Trophoblast cell (in vitro differentiated cells and primary cell): ENCODE data around the gene EHD4.

Source experiments
- DNase-seq, 2 donors: peaks; one replicate each; pipeline ENCODE4 v3.0.0-alpha.2; 2016
- H2AFZ ChIP-seq: 2 replicates; pipeline ENCODE4 v1.6.1; 2013; ENCODE audit warnings: low read length, moderate library complexity, mild to moderate bottlenecking; ENCODE audit not compliant: insufficient read depth, poor library complexity
- H2AK5ac ChIP-seq: 2 replicates; pipeline ENCODE4 v1.6.1; 2013; ENCODE audit warnings: mild to moderate bottlenecking, low read length
- H2BK120ac ChIP-seq: 2 replicates; pipeline ENCODE4 v1.6.1; 2013; ENCODE audit warnings: low read length, mild to moderate bottlenecking, moderate library complexity; ENCODE audit not compliant: insufficient read depth, poor library complexity
- H2BK12ac ChIP-seq: 2 replicates; pipeline ENCODE4 v1.6.1; 2013; ENCODE audit warnings: mild to moderate bottlenecking, low read length, moderate library complexity
- H2BK5ac ChIP-seq: 2 replicates; pipeline ENCODE4 v1.6.1; 2013; ENCODE audit warnings: low read length, low read depth, moderate library complexity, mild to moderate bottlenecking; ENCODE audit not compliant: poor library complexity
- H3K14ac ChIP-seq: 2 replicates; pipeline ENCODE4 v1.6.1; 2013; ENCODE audit warnings: mild to moderate bottlenecking, low read length
- H3K18ac ChIP-seq: 2 replicates; pipeline ENCODE4 v1.6.1; 2013; ENCODE audit warnings: mild to moderate bottlenecking, low read length
- H3K23ac ChIP-seq: 2 replicates; pipeline ENCODE4 v1.6.1; 2013; ENCODE audit warnings: low read length
- H3K27ac ChIP-seq: 2 replicates; pipeline ENCODE4 v1.5.1; 2013; ENCODE audit warnings: low read depth, mild to moderate bottlenecking, inconsistent platforms, low read length, moderate library complexity
- H3K27me3 ChIP-seq: 2 replicates; pipeline ENCODE4 v1.6.1; 2013; ENCODE audit warnings: inconsistent platforms, mild to moderate bottlenecking, low read length, moderate library complexity; ENCODE audit not compliant: insufficient read depth
- H3K36me3 ChIP-seq, 2 experiments: 1 replicate in 1 of 2; 2 replicates in 1 of 2; pipeline ENCODE4 v1.6.1; 2013; ENCODE audit warnings: low read length in 2 of 2, mild to moderate bottlenecking in 2 of 2, moderate library complexity in 1 of 2; ENCODE audit not compliant: insufficient read depth in 2 of 2, control insufficient read depth in 1 of 2
- H3K4ac ChIP-seq: 2 replicates; pipeline ENCODE4 v1.6.1; 2013; ENCODE audit warnings: low read depth, mild to moderate bottlenecking, low read length, moderate library complexity
- H3K4me1 ChIP-seq, 2 experiments: 1 replicate in 1 of 2; 2 replicates in 1 of 2; pipeline ENCODE4 v1.6.1; 2013; ENCODE audit warnings: low read length in 2 of 2, mild to moderate bottlenecking in 2 of 2, moderate library complexity in 1 of 2; ENCODE audit not compliant: insufficient read depth in 2 of 2, control insufficient read depth in 1 of 2
- H3K4me2 ChIP-seq: 2 replicates; pipeline ENCODE4 v1.6.1; 2013; ENCODE audit warnings: inconsistent platforms, mild to moderate bottlenecking, low read length, moderate library complexity
- H3K4me3 ChIP-seq: 2 replicates; pipeline ENCODE4 v1.5.1; 2013; ENCODE audit warnings: mild to moderate bottlenecking, low read depth, low read length, inconsistent platforms
- H3K79me1 ChIP-seq: one replicate; pipeline ENCODE4 v1.6.1; 2013; ENCODE audit warnings: low read length
- H3K79me2 ChIP-seq: 2 replicates; pipeline ENCODE4 v1.6.1; 2013; ENCODE audit warnings: low read length, mild to moderate bottlenecking; ENCODE audit not compliant: control insufficient read depth, insufficient read depth, poor library complexity
- H3K9ac ChIP-seq: 2 replicates; pipeline ENCODE4 v1.6.1; 2013; ENCODE audit warnings: mild to moderate bottlenecking, low read length
- H3K9me3 ChIP-seq: 2 replicates; pipeline ENCODE4 v1.6.1; 2013; ENCODE audit warnings: low read depth, mild to moderate bottlenecking, control low read depth, inconsistent platforms, low read length; ENCODE audit not compliant: insufficient read depth
- H4K12ac ChIP-seq: 2 replicates; pipeline ENCODE4 v1.6.1; 2013; ENCODE audit warnings: low read depth, mild to moderate bottlenecking, low read length, moderate library complexity
- H4K8ac ChIP-seq: 2 replicates; pipeline ENCODE4 v1.6.1; 2013; ENCODE audit warnings: low read depth, mild to moderate bottlenecking, low read length, moderate library complexity
- H4K91ac ChIP-seq: one replicate; pipeline ENCODE4 v1.6.1; 2013; ENCODE audit warnings: low read depth, mild to moderate bottlenecking, low read length, moderate library complexity
- WGBS: extraction: QIAGEN DNeasy Blood & Tissue Kit; methylation state at CpG from one replicate; pipeline ENCODE4 v1.1.7; 2013; ENCODE audit warnings: missing lambda C conversion rate; ENCODE audit not compliant: insufficient read length, insufficient coverage; ENCODE audit errors: extremely low coverage; 5-methylcytosine and 5-hydroxymethylcytosine counted together

The EHD4 gene

DNA sequence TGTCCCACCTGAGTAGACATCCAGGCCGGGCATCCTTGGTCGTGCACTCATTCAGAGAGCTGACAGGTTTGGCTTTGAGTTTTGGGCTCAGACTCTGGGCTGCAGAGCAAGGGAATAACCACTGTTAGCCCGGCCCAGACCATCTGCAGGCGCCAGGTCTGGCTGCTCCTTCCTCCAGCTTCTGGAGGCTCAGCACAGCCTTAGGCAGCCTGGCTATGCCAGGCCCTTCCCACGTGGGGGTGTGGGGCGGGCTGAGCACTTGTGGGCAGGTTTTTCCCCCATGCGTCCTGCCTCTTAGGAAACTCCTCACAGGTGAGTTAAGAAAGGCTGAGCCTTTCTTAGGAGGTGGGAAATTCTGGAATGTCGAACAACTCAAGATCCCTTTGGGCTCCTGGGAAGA, 122.5 kb downstream of the EHD4 start:
- Histone ChIP-seq H3K9me3 (no peaks in the 10 kb centered on the region), H3K79me2 (no peaks in the 10 kb centered on the region), H2AFZ (no peak overlapping the region), H3K18ac (no peak overlapping the region), H3K79me1 (no peaks in the 10 kb centered on the region), H3K36me3 (peaks cover 23 to 25% of the 10 kb centered on the region in 2 experiments), H3K27ac (no peak overlapping the region), H4K91ac (no peak overlapping the region), H2BK12ac (no peak overlapping the region), H3K4ac (no peak overlapping the region), H3K4me3 (no peak overlapping the region), H3K9ac (no peak overlapping the region), H2BK5ac (no peak overlapping the region), H3K27me3 (no peaks in the 10 kb centered on the region), H3K14ac (no peak overlapping the region), H4K12ac (no peak overlapping the region), H2BK120ac (no peak overlapping the region), H4K8ac (no peak overlapping the region), H3K4me2 (no peak overlapping the region), H2AK5ac (no peak overlapping the region), H3K23ac (no peak overlapping the region), H3K4me1 (no peaks in the 10 kb centered on the region)
- DNase-seq = peak in 1 of 2 donors; percentile 33
- WGBS = no CpG with 5 or more reads among the region's 8 CpGs

DNA sequence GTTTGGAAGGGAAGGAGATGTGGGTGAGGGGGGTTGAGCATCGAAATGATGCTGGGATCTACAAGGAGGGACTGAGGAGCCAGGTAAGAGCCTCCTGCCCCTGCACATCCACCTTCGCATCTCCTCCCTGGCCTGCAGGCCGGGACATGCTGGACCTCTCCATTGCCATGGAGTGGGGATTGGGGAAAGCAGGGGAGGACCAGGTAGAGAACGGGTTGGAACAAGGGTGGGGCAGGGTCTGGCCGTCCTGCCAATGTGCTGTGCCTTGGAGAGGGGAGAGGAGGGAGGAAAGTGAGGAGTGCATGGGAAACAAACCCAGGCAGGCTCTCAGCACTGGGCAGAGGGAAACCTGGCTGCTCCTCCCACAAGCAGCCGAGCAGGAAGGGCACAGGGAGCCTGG, 123.2 kb downstream of the EHD4 start:
- H3K18ac ChIP-seq = no peak overlapping the region
- no peak overlapping the region for H2AFZ ChIP-seq

DNA sequence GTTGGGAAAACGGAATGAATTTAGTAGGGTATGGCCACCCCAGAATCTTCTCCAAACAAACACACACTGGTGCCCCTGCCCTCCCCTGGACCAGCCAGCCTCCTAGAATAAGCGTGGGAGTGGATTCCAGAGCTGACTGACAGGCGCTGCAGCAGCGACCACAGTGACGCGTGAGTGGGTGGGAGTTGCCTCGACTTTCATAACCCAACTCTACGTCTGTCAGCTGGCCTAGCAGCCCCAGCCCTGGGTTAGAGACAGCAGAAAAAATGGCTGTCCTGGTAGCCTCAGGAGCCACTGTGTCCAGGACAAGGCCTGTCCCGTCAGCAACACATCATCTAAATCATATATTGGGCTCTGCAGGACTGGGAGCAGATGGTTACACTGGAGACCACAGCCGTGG, 123.7 kb downstream of the EHD4 start:
- H3K27ac ChIP-seq = no peak overlapping the region
- no peak overlapping the region for H2BK120ac ChIP-seq
- H3K4ac ChIP-seq = no peak overlapping the region
- H2BK5ac ChIP-seq = no peak overlapping the region
- no peak overlapping the region for H2BK12ac ChIP-seq
- no peak overlapping the region for H4K8ac ChIP-seq
- no peaks in the 10 kb centered on the region for H3K9me3 ChIP-seq
- no CpG with 5 or more reads among the region's 10 CpGs for WGBS
- peaks cover 25% of the 10 kb centered on the region in 2 experiments for H3K36me3 ChIP-seq
- no peak overlapping the region for H4K12ac ChIP-seq
- H3K4me2 ChIP-seq = no peak overlapping the region
- no peaks in the 10 kb centered on the region for H3K79me2 ChIP-seq
- H3K79me1 ChIP-seq = no peaks in the 10 kb centered on the region
- H3K4me1 ChIP-seq = no peaks in the 10 kb centered on the region
- no peak overlapping the region for H3K9ac ChIP-seq
- H3K23ac ChIP-seq = no peak overlapping the region
- H2AFZ ChIP-seq = no peak overlapping the region
- H2AK5ac ChIP-seq = no peak overlapping the region
- no peaks in the 10 kb centered on the region for H3K27me3 ChIP-seq
- no peak overlapping the region for H3K18ac ChIP-seq
- no peak overlapping the region for H3K4me3 ChIP-seq
- H3K14ac ChIP-seq = no peak overlapping the region
- H4K91ac ChIP-seq = no peak overlapping the region
- no peak for DNase-seq

More for the DNA sequence above, 123.2 kb downstream of the EHD4 start:
- no peak overlapping the region for H4K12ac ChIP-seq
- no peak overlapping the region for H2BK12ac ChIP-seq
- H3K79me1 ChIP-seq = no peaks in the 10 kb centered on the region
- H2AK5ac ChIP-seq = no peak overlapping the region
- no peak overlapping the region for H3K14ac ChIP-seq
- no peak overlapping the region for H3K9ac ChIP-seq
- peaks cover 25% of the 10 kb centered on the region in 2 experiments for H3K36me3 ChIP-seq
- no peak overlapping the region for H2BK120ac ChIP-seq
- WGBS = no CpG with 5 or more reads among the region's 6 CpGs
- no peak overlapping the region for H4K91ac ChIP-seq
- H3K27ac ChIP-seq = no peak overlapping the region
- H3K27me3 ChIP-seq = no peaks in the 10 kb centered on the region
- no peak overlapping the region for H3K4me3 ChIP-seq
- no peak overlapping the region for H3K4me2 ChIP-seq
- no peak for DNase-seq
- no peak overlapping the region for H3K23ac ChIP-seq
- H3K9me3 ChIP-seq = no peaks in the 10 kb centered on the region
- no peak overlapping the region for H4K8ac ChIP-seq
- no peak overlapping the region for H3K4ac ChIP-seq
- no peaks in the 10 kb centered on the region for H3K4me1 ChIP-seq
- H2BK5ac ChIP-seq = no peak overlapping the region
- H3K79me2 ChIP-seq = no peaks in the 10 kb centered on the region

DNA sequence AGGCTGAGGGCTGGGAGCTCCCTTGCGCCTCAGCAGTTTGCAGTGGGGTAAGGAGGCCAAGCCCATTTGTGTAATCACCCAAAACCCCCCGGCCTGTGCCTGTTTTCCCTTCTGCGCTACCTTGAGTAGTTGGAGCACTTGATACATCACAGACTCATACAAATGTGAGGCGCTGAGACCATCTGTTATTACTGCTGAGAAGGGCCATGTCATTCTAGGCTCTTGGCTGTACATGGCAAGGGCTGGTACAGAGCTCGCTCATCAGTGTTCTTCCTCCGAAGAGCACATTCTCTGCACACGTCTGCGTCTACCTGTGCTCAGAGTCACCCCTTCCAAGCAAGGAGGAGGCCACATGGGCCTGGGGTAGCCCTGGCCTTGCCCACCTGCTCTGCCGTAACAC, 124.4 kb downstream of the EHD4 start:
- DNase-seq = no peak

More for the DNA sequence above, 124.4 kb downstream of the EHD4 start:
- H3K9ac ChIP-seq = no peak overlapping the region
- H3K27ac ChIP-seq = no peak overlapping the region
- H3K79me1 ChIP-seq = no peaks in the 10 kb centered on the region
- H3K18ac ChIP-seq = no peak overlapping the region
- no peak overlapping the region for H3K23ac ChIP-seq
- no peaks in the 10 kb centered on the region for H3K9me3 ChIP-seq
- H2BK12ac ChIP-seq = no peak overlapping the region
- no peak overlapping the region for H2AK5ac ChIP-seq
- no peak overlapping the region for H2BK5ac ChIP-seq
- no peak overlapping the region for H4K91ac ChIP-seq
- H3K36me3 ChIP-seq = peaks cover 25% of the 10 kb centered on the region in 2 experiments
- H4K8ac ChIP-seq = no peak overlapping the region
- no peak overlapping the region for H4K12ac ChIP-seq
- no peaks in the 10 kb centered on the region for H3K4me1 ChIP-seq
- no CpG with 5 or more reads among the region's 9 CpGs for WGBS
- H2BK120ac ChIP-seq = no peak overlapping the region
- H3K79me2 ChIP-seq = no peaks in the 10 kb centered on the region
- H3K4me2 ChIP-seq = no peak overlapping the region
- H3K27me3 ChIP-seq = no peaks in the 10 kb centered on the region
- no peak overlapping the region for H2AFZ ChIP-seq
- no peak overlapping the region for H3K4me3 ChIP-seq
- H3K14ac ChIP-seq = no peak overlapping the region
- no peak overlapping the region for H3K4ac ChIP-seq
